HFFc6 (cell line): ENCODE measurements around the gene SULT1A1. TPM values are rescaled to one million over a fixed set of nuclear protein-coding genes. Genes with fewer than 3 reads are reported as not detected.
"Not testable (repeated sequence)": the region's sequence is repeated elsewhere in the genome, so short reads cannot be mapped to it uniquely, and the experiment has no call there.

Source experiments
- DNase-seq: peaks from one replicate; pipeline ENCODE4 v3.0.0-alpha.2; 2018
- H3K27ac Mint-ChIP-seq: 2 replicates; pipeline ENCODE4 v1.8.0; 2020; ENCODE audit warnings: mild to moderate bottlenecking, mixed read lengths
- H3K27me3 Mint-ChIP-seq: 2 replicates; pipeline ENCODE4 v1.8.0; 2021; ENCODE audit warnings: mild to moderate bottlenecking, moderate library complexity, mixed read lengths; ENCODE audit not compliant: insufficient read depth
- H3K36me3 Mint-ChIP-seq: 2 replicates; pipeline ENCODE4 v1.8.0; 2021; ENCODE audit warnings: low read depth, mixed read lengths
- H3K4me1 Mint-ChIP-seq: 2 replicates; pipeline ENCODE4 v1.8.0; 2020; ENCODE audit warnings: low read depth, mixed read lengths
- H3K4me3 Mint-ChIP-seq: 2 replicates; pipeline ENCODE4 v1.8.0; 2020; ENCODE audit warnings: mild to moderate bottlenecking, moderate library complexity, mixed read lengths
- H3K9me3 Mint-ChIP-seq: 2 replicates; pipeline ENCODE4 v1.8.0; 2020; ENCODE audit warnings: mild to moderate bottlenecking, mixed read lengths
- CTCF ChIP-seq: fragments of 200-600 bp; sonication (generic); IDR thresholded peaks from 2 replicates; pipeline ENCODE4 v1.5.0; 2021; ENCODE audit warnings: antibody characterized with exemption, mild to moderate bottlenecking
- total RNA-seq, 6 experiments: library from RNA; stranded (reverse); fragmentation: NEBNext Ultra II Directional; extraction: Animal tissue kit (Norgen Biotek cat#: 25700); gene quantifications; 2 replicates in 1 of 6; 3 replicates in 5 of 6; pipeline ENCODE4 v1.2.3, GENCODE V29; 2021

SULT1A1 gene
- total RNA-seq, 6 experiments from 2014 or later, result 0.17 to 0.30 (median 0.18) TPM; not detected in 3

- no peak overlapping the region for H3K4me3 Mint-ChIP-seq
- H3K4me1 Mint-ChIP-seq, result no peaks in the 10 kb centered on the region
- no peak for DNase-seq
- no peaks in the 10 kb centered on the region for H3K9me3 Mint-ChIP-seq
- H3K36me3 Mint-ChIP-seq, result no peaks in the 10 kb centered on the region
- no peak overlapping the region for H3K27ac Mint-ChIP-seq
- TF ChIP-seq CTCF, result no peak
- peaks cover 33% of the 10 kb centered on the region for H3K27me3 Mint-ChIP-seq
Observed at GRCh38 chr16:28604186-28604565, 5.7 kb downstream of the SULT1A1 start.

GRCh38 chr16:28603381-28604185, 6.3 kb downstream of the SULT1A1 start:
- DNase-seq, result no peak
- peaks cover 30% of the 10 kb centered on the region for H3K27me3 Mint-ChIP-seq
- H3K4me3 Mint-ChIP-seq, result no peak overlapping the region
- H3K36me3 Mint-ChIP-seq, result no peaks in the 10 kb centered on the region
- TF ChIP-seq CTCF, result no peak
- H3K9me3 Mint-ChIP-seq, result no peaks in the 10 kb centered on the region
- no peaks in the 10 kb centered on the region for H3K4me1 Mint-ChIP-seq
- H3K27ac Mint-ChIP-seq, result no peak overlapping the region

- Mint-ChIP-seq H3K36me3 (no peaks in the 10 kb centered on the region), H3K4me1 (no peaks in the 10 kb centered on the region)
Observed at GRCh38 chr16:28602529-28602928, 7.3 kb downstream of the SULT1A1 start.

GRCh38 chr16:28602062-28602461, 7.8 kb downstream of the SULT1A1 start:
- H3K4me3 Mint-ChIP-seq, H3K27ac Mint-ChIP-seq, H3K9me3 Mint-ChIP-seq, DNase-seq, H3K36me3 Mint-ChIP-seq, H3K4me1 Mint-ChIP-seq: not testable (repeated sequence)
- peaks cover 29% of the 10 kb centered on the region for H3K27me3 Mint-ChIP-seq

More at GRCh38 chr16:28602529-28602928, 7.3 kb downstream of the SULT1A1 start:
- Mint-ChIP-seq H3K4me3 (no peak overlapping the region), H3K9me3 (no peaks in the 10 kb centered on the region), H3K27me3 (peaks cover 29% of the 10 kb centered on the region), H3K27ac (no peak overlapping the region)
- TF ChIP-seq CTCF, result no peak
- no peak for DNase-seq

- H3K9me3 Mint-ChIP-seq, H3K4me1 Mint-ChIP-seq, H3K27ac Mint-ChIP-seq, H3K36me3 Mint-ChIP-seq, H3K4me3 Mint-ChIP-seq, DNase-seq: not testable (repeated sequence)
- peaks cover 25% of the 10 kb centered on the region for H3K27me3 Mint-ChIP-seq
Observed at GRCh38 chr16:28601589-28601988, 8.3 kb downstream of the SULT1A1 start.

- not testable (repeated sequence) for H3K4me1 Mint-ChIP-seq, H3K9me3 Mint-ChIP-seq, H3K27ac Mint-ChIP-seq, H3K36me3 Mint-ChIP-seq, H3K4me3 Mint-ChIP-seq, DNase-seq
- H3K27me3 Mint-ChIP-seq, result peaks cover 21% of the 10 kb centered on the region
Observed at GRCh38 chr16:28600965-28601364, 8.9 kb downstream of the SULT1A1 start.

GRCh38 chr16:28599377-28600285, 10.2 kb downstream of the SULT1A1 start:
- peaks cover 21% of the 10 kb centered on the region for H3K27me3 Mint-ChIP-seq
- not testable (repeated sequence) for H3K36me3 Mint-ChIP-seq, H3K27ac Mint-ChIP-seq, DNase-seq, H3K4me3 Mint-ChIP-seq, H3K4me1 Mint-ChIP-seq, H3K9me3 Mint-ChIP-seq
